ENCODE data around the gene SLC25A43. TPM values are rescaled to one million over a fixed set of nuclear protein-coding genes. Genes with fewer than 3 reads are reported as not detected.
"Not testable (repeated sequence)": the region's sequence is repeated elsewhere in the genome, so short reads cannot be mapped to it uniquely, and the experiment has no call there.

Gene SLC25A43
- total RNA-seq, 1 donor from 2014 or later = 10.8 TPM

GRCh38 chrX:119427024-119427794 lies 28.1 kb downstream of the SLC25A43 start:
- no peak for TF ChIP-seq CTCF (IDR thresholded peaks at IDR 0.05)
- peaks cover 3% of the 10 kb centered on the region for H3K36me3 Mint-ChIP-seq (ENCODE audit: unreplicated experiment)
- H3K4me1 Mint-ChIP-seq (ENCODE audit: unreplicated experiment) = peaks cover 13% of the 10 kb centered on the region
- H3K27ac Mint-ChIP-seq (ENCODE audit: unreplicated experiment) = peak overlapping the region; percentile 37
- H3K4me3 Mint-ChIP-seq (ENCODE audit: unreplicated experiment) = no peak overlapping the region
- no peak for DNase-seq (ENCODE audit: extremely low spot score, unreplicated experiment)
- H3K9me3 Mint-ChIP-seq (ENCODE audit: unreplicated experiment) = no peaks in the 10 kb centered on the region
- no peaks in the 10 kb centered on the region for H3K27me3 Mint-ChIP-seq (ENCODE audit: unreplicated experiment)

GRCh38 chrX:119427795-119428185 lies 28.7 kb downstream of the SLC25A43 start:
- H3K4me1 Mint-ChIP-seq (ENCODE audit: unreplicated experiment) = peaks cover 13% of the 10 kb centered on the region
- H3K27me3 Mint-ChIP-seq (ENCODE audit: unreplicated experiment) = no peaks in the 10 kb centered on the region
- peak overlapping the region; percentile 37 for H3K27ac Mint-ChIP-seq (ENCODE audit: unreplicated experiment)
- TF ChIP-seq CTCF (IDR thresholded peaks at IDR 0.05) = no peak
- DNase-seq (ENCODE audit: extremely low spot score, unreplicated experiment) = no peak
- no peaks in the 10 kb centered on the region for H3K9me3 Mint-ChIP-seq (ENCODE audit: unreplicated experiment)
- peaks cover 3% of the 10 kb centered on the region for H3K36me3 Mint-ChIP-seq (ENCODE audit: unreplicated experiment)
- no peak overlapping the region for H3K4me3 Mint-ChIP-seq (ENCODE audit: unreplicated experiment)

DNA sequence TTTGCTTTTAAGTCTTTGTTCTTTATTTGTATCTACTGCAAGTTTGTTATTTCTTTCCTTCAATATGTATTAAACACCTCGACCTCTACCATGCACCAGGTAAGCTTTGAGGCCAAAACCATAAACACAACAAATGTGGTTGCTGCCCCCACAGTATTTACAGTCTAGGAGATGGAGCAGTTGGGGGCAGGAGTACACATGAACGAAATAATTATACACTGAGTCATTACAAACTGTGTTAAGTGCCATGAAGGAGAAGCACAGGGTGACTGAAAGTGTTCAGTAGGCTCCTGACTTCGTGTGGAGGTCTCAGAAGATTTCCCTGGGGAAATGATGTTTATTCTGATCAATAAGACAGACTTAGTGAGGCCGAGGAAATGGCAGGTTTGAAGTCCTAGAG lies 30.3 kb downstream of the SLC25A43 start:
- H3K4me1 Mint-ChIP-seq (ENCODE audit: unreplicated experiment) = peaks cover 13% of the 10 kb centered on the region
- no peaks in the 10 kb centered on the region for H3K9me3 Mint-ChIP-seq (ENCODE audit: unreplicated experiment)
- H3K27me3 Mint-ChIP-seq (ENCODE audit: unreplicated experiment) = no peaks in the 10 kb centered on the region
- H3K27ac Mint-ChIP-seq (ENCODE audit: unreplicated experiment) = no peak overlapping the region
- TF ChIP-seq CTCF (IDR thresholded peaks at IDR 0.05) = no peak
- no peak overlapping the region for H3K4me3 Mint-ChIP-seq (ENCODE audit: unreplicated experiment)
- DNase-seq (ENCODE audit: extremely low spot score, unreplicated experiment) = no peak
- peaks cover 3% of the 10 kb centered on the region for H3K36me3 Mint-ChIP-seq (ENCODE audit: unreplicated experiment)

GRCh38 chrX:119441295-119441694 lies 42.2 kb downstream of the SLC25A43 start:
- not testable (repeated sequence) for H3K9me3 Mint-ChIP-seq (ENCODE audit: unreplicated experiment); H3K27ac Mint-ChIP-seq (ENCODE audit: unreplicated experiment); H3K4me1 Mint-ChIP-seq (ENCODE audit: unreplicated experiment); H3K27me3 Mint-ChIP-seq (ENCODE audit: unreplicated experiment); H3K36me3 Mint-ChIP-seq (ENCODE audit: unreplicated experiment); DNase-seq (ENCODE audit: extremely low spot score, unreplicated experiment); H3K4me3 Mint-ChIP-seq (ENCODE audit: unreplicated experiment)

DNA sequence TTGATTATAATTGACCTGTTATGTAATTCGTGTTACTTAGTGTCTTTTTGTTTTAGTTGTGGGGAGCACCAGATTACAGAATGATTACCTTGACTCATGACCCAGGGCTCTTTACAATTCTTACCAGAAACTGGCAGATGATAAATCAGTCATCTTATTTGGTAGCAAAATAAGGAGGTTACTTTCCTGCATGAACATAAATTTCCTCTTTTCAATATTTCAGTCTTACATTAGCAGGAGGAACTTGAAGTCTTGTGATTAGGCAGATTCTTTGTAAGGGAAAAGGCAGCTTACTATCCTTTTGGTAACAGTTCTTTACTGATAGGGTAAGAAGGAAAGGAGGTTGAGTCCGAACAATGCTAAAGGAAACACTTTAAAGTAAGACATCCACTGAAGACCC lies 43.1 kb downstream of the SLC25A43 start:
- Mint-ChIP-seq H3K27ac (ENCODE audit: unreplicated experiment) (no peak overlapping the region), H3K4me3 (ENCODE audit: unreplicated experiment) (no peak overlapping the region), H3K27me3 (ENCODE audit: unreplicated experiment) (no peaks in the 10 kb centered on the region), H3K4me1 (ENCODE audit: unreplicated experiment) (no peaks in the 10 kb centered on the region), H3K9me3 (ENCODE audit: unreplicated experiment) (no peaks in the 10 kb centered on the region), H3K36me3 (ENCODE audit: unreplicated experiment) (peaks cover 3% of the 10 kb centered on the region)
- no peak for TF ChIP-seq CTCF (IDR thresholded peaks at IDR 0.05)
- DNase-seq (ENCODE audit: extremely low spot score, unreplicated experiment) = no peak
